Activated T-cell treated with anti-CD3 and anti-CD28 coated beads, Interleukin-2, amount 50 U/mL, for 1 hour (primary cell): ENCODE results near the gene ZMYM5.
"Not testable (repeated sequence)": the region's sequence is repeated elsewhere in the genome, so short reads cannot be mapped to it uniquely, and the experiment has no call there.

Experiments
- DNase-seq: peaks from one replicate; pipeline ENCODE4 v3.0.0-alpha.2; 2020

The ZMYM5 gene

DNA sequence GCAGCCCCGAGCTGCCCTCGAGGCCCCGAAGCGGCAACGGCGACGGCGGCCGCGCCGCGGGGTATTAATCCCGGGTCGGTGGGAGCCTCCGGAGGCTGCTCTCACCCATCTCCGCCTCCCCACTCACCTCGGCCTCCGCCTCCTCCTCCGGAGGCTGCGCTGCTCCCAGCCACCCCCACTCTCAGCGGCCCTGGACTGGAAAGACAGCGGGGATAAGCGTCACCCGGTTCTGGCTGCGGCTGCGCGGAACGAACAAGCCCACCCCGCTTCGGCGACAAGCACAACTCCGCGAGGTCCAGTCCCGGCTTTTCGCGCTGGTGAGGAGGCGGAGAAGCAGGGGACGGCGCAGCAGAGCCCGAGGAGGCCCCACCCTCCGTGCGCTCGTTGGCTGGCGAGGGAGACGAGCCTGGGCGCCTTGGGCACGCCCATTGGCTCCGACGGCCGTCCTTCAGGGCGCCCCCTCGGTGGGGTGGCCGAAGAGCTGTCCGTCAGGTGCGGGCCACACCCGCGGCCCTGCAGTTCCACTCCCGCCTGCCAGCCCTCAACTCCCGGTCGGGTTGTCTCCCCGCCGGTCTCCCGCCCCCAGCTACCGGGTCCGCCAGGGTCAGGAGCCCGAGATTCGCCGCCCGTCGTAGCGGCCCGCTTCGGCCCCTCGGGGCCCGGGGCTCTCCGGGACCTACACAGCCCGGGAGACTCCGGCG lies at the start of gene ZMYM5:
TSS of gene ZMYM5 (minus strand) at position 327 of the 701 bp plus-strand sequence. CDS start 11,469 bp downstream, outside the sequence.
- peak; percentile 93 for DNase-seq

DNA sequence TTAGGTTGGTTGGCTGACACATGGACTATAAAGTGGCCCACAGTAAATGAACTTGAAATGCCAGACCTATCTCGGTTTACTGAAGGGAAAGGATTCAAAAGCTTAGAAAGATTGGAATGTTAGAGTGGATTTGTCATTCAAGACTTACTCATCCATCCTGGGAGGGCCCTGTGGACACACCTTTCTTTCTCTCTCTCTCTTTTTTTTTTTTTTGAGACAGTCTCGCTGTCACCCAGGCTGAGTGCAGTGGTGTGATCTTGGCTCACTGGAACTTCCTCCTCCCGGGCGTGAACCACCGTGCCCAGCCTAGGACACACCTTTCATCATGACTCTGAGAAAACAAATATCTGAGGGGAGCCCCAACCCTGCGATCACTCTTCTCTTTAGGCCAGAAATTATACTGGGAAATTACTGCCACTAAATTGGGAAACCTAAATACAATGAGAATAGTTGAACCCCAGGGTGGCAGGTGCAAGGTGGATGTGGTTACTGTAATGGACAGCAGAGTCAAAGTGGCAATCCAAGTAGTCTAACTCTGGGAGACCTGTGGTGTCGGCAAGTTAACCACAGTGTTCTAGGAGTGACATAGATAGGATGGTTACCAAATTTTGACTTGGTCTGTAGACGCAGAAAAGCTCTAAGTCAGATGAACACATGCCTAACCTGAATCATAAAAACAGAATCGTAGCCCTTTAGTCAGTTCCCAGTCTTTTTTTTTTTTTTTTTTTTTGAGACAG lies 47.1 kb upstream of the ZMYM5 start:
- DNase-seq: no peak

DNA sequence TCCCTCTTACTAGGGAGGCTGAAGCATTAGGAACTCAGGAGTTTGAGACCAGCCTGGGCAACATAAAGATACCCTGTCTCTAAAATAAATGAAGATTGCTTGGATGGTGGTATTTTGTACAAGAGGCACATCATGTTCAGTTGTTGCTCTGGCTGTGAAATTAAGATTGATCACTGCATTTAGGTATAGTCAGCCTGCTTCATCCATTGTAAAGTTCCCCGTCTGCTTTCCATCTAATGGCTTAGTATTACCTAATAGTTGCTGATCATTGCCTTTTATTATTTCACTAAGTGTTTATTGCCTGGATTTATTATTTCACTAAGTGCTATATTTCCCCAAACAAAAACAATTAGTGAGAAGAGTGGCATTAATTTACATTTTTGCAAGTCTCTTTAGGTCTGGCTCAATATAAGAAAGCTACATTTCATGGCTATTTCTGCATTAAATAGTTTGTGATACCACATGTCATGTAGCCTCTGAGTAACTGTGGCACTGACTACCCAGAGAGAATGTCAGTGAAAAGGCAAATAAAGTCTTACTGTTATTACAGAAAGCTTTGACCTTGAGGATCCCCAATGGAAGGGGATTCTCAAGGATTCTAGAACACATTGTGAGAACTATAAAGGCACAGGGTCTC lies 45.0 kb upstream of the ZMYM5 start:
- DNase-seq: no peak

DNA sequence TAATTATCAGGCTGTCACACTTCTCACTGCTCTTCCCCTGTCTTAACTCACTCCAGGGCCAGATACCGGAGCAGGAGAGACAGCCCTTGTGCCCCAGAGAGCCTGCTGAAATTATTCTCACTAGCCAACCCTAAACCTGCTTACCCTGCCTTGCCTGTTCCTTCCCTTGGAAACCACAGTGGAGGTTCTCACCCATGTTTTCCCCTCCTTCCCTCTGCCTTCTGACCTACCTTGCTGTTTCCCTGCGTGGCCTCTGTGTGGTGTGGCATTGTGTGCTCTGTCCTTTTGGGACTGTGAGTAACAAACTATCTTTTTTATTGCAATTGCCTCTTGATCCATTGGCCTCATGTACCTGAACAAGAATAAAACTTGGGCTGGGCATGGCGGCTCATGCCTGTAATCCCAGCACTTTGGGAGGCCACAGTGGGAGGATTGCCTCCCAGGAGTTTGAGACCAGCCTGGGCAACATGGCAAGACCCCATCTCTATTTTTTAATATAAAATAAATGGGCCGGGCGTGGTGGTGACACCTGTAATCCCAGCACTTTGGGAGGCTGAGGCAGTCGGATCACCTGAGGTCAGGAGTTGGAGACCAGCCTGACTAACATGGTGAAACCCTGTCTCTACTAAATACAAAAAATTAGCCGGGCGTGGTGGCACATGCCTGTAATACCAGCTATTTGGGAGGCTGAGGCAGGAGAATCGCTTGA lies 42.2 kb upstream of the ZMYM5 start:
- DNase-seq: not testable (repeated sequence)

DNA sequence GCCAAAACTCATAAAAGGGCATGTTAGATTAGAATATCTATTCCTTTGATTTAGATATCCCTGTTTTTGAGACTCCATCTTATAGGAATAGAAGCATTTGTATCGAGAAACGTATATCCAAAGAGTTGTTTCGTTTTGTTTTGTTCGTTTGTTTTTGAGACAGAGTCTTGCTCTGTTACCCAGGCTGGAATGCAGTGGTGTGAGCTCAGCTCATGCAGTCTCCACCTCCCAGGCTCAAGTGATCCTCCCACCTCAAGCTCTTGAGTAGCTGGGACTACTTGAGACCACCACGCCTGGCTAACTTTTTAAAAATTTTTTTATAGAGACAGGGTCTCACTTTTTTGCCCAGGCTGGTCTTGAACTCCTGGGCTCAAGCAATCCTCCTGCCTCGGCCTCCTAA lies 26.6 kb upstream of the ZMYM5 start:
- no peak for DNase-seq

DNA sequence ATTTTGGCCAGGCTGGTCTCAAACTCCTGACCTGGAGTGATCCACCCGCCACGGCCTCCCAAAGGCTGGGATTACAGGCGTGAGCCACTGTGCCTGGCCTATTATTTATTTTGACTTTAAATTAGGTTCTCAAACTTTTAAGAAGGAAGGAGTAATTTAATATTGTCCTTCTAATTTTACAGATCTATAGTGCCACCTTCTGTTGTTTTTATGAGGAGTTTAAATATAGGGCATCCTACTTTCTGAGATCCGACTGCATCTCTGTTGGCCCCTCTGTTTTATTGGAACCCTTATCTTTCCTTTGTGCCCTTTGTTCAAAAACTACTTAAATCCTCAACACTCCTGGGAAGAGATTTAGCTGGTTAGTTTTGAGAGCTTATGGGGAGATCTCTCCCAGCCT lies 25.4 kb upstream of the ZMYM5 start:
- DNase-seq: no peak

DNA sequence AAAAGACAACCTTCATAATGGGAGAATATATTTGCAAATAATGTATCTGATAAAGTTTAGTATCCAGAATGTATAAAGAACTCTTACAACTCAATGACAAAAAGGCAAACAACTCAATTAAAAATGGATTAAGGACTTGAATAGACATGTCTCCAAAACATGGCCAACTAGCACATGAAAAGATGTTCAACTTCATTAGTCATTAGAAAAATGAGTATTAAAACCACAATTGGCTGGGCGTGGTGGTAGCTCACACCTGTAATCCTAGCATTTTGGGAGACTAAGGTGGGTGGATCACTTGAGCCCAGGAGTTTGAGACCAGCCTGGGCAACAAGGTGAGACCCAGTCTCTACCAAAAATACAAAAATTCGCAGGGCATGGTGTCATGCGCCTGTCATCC lies 18.8 kb upstream of the ZMYM5 start:
- DNase-seq: no peak

DNA sequence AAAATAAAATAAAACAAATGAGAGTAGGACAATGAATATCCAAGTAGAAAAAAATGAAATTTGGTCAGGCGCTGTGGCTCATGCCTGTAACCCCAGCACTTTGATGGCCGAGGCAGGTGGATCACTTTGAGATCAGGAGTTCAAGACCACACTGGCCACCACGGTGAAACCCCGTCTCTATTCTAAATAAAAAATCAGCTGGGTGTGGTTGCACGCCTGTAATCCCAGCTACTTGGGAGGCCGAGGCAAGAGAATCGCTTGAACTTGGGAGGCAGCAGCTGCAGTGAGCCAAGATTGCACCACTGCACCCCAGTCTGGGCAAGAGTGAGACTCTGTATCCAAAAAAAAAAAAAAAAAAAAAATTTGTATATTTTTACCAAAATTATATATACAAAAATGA lies 18.2 kb upstream of the ZMYM5 start:
- no peak for DNase-seq

DNA sequence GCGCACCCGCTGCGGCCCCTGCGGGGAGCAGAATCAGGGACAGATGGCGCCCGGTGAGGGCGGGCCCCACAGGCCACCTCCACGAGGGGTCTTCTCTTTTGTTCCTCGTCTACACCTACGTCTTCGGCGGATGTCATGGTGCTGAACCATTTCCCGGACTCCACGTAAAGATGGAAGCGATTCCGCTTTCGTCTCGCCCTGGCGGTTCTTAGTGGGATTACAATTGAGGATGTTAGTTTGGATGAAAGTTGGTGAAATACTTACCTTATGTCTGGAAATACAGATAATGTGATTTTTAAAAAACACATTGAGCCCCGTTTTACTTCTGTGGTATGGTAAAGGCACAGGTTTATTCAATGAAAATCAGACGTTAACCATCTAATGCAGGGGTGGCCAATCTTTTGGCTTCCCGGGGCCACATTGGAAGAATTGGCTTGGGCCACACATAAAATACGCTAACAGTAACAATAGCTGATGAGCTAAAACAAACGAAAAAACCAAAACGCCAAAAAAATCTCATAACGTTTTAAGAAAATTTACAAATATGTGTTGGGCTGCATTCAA lies 1.4 kb upstream of the ZMYM5 start:
- DNase-seq: no peak

DNA sequence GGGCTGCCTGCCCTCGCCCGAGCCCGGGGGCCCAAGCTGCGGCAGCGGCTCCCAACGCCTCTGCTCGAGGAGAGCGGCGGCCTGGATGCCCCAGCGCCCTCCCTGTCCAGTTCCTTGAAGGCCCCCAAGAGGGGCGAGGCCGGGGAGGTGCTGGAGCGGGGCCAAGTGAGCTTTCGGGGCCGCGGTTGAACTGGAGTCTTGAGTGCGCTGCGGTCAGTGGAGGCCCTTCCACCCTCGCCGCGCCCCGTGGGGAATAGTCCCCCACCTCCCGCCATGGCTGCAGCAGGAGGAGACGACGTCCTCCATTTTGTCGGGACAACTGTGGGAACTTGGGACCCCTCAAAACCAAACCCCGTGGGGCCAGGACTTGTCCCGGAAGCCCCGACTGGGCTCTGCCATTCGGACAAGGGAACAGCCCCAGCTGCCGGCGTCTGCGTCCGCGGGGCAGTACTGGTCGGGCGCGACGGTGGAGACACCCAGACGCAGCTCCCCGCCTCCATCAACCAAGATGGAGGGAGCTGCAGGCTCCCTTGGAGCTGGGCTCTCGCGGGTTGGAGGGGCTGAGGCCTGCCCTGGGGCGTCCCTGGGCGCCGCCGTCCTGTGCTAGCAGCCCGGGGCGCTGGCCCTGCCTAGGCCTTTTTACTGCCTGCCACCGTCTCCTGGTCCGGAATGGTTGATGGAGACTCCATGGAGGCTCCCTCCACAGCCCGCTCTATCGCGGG lies 736 bp upstream of the ZMYM5 start:
- peak; percentile 81 for DNase-seq

DNA sequence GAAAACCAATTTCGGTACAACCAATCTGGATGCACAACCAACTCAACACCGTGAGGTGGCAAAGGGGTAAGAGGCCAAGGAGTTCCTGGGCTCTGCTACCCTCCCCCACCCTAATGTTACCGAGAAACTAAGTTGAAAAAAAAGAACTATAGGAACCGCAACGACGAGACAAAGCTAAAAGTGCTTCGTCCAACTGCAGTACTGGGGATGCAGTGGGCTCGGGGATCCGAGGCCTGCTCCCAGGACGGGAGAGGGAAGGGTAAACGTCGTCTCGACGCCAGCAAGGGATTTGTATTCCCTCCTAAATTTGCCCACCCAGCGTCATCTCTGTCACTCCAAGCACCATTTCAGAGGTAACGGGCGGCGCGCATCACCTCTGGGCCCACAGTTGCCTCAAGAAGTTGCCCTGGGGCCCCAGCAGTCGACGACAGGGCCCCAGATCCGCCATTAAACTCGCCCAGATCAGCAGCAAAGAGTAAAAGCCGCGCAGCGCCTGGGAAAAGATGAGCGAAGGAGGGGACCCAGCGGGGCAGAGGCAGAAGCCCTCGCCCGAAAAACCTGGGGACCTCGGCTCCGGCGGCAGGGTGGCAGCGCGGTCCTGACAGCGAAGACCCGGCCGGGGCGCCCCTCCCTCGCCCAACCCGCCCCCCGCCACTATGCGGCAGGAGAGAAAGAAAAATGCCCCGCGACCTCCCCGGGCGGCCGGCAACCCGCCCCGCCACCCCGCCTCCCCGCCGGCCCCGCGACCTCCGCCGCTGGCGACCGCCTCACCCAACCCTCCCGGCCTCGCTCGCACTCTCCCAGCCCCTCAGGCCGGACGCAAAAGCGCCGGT lies 752 bp downstream of the ZMYM5 start:
- peak; percentile 62 for DNase-seq

DNA sequence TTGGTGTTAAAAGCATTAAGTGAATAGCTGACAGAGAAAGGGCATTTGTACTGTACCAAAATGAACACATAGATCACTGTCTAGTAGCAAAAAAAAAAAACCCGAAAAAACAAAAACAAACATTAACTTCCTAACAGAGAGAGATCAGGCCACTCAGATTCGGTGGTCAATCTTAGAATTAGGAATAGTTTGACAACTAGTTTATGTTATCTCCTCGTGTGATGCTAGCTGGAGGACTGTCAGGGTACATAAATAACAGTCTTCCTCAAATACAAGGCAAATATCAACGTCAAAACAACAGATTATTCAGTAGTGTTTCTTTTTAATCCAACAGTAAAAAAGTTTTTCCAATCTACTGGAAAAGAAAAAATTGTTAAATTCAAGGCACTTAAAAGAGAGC lies 1.7 kb downstream of the ZMYM5 start:
- DNase-seq: no peak

DNA sequence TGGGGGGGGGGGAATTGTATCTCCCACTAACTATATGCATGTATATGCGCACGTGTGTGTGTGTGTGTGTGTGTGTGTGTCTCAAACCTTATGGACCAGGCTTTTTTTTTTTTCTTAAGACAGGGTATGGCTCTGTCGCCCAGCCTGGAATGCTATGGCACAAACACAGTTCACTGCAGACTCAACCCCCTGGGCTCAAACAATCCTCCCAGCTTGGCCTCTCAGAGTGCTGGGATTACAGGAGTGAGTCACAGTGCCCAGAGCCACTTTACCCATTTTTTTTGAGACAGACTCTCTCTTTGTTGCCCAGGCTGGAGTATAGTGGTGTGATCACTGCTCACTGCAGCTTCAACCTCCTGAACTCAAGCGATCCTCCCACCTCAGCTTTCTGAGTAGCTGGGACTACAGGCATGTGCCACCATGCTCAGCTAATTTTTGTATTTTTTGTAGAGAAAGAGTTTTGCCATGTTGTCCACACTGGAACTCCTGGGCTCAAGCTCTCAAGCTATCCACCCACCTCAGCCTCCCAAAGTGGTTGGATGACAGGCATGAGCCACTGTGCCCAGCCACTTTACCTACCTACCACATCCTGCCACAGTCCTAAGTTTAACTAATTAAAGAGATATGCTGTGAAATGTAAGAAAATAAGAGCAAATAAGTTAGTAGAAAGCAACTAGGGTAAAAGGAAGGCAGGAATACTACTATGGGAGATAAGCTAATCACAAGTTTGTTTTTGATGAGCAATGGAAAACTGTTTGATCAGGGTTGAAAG lies 2.4 kb downstream of the ZMYM5 start:
- no peak for DNase-seq

DNA sequence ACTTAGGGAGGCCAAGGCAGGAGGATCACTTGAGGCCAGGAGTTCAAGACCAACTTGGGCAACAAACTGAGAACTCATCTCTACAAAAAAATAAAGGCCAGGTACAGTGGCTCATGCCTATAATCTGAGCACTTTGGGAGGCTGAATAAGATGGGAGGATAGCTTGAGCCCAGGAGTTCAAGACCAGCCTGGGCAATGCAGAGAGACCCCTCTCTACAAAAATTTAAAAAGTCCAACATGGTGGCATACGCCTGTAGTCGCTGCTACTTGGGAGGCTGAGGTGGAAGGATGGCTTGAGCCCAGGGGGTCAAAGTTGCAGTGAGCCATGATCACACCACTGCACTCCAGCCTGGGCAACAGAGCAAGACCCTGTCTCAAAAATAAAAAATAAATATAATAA lies 5.8 kb downstream of the ZMYM5 start:
- not testable (repeated sequence) for DNase-seq

DNA sequence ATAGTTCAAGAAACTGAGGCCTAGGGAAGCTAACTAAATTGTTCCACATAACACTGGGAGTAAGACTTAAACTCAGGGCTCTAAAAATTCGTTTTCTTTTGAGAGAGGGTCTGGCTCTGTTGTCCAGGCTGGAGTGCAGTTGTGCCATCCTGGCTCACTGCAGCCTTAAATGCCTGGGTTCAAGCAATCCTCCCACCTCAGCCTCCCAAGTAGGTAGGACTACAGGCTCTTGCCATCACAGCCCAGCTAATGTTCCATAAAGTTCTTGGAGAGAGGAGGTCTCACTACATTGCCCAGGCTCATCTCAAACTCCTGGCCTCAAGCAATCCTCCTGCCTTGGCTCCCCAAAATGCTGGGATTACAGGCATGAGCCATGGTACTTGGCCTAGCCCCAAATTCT lies 10.7 kb downstream of the ZMYM5 start:
- no peak for DNase-seq

DNA sequence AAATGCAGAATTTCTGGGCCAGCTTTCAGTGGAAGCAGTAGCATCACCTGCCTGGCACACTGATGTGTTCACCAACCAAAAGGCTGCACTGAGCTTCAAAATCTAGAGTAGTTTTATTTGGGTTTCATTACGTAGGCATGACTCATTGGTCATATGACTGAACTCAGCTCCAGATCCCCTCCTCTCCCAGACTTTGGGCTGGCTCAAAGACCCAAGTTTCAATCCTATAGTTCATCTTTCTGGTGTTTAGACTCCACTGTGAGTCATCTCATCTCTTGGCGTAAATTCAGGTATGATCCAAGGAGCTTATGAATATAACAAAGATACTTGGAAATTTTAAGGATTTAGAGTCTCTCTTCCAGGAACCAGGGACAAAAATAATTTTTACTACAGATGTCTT lies 17.7 kb downstream of the ZMYM5 start:
- no peak for DNase-seq

DNA sequence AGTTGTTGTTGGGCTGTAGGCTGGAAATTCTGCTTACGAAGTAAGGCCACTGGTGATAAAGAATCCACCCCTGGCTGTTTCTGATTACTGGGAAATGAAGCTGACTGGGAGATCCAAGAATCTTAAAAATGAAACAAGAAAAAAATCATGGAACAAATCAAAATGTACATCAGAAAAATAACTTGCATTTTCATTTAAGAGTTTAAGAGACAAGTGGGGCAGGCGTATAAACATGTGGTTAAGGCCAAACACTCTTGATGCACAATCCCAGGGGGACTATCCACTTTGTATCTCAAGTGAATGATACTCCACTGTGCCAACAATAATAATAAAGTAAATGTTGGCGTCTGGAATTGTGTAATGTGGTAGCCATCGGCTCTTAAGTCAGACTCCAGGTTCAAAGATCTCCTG lies 24.6 kb downstream of the ZMYM5 start:
- no peak for DNase-seq

DNA sequence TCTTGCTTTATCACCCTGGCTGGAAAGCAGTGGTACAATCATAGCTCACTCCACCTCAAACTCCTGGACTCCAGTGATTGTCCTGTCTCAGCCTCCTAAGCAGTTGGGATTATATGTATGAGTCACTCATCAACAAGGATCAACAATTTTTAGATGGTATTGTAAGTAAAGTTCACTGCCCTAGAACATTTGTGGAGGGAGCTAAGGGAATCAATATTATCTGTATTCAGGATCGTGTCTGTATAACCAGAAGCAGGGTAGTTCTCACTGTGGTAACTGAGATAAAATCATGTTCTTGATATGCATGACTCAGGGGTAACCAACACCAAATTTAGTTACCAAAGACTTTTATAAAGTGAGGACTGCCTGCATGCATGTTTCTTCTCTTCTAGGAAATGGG lies 27.0 kb downstream of the ZMYM5 start:
- DNase-seq: no peak

DNA sequence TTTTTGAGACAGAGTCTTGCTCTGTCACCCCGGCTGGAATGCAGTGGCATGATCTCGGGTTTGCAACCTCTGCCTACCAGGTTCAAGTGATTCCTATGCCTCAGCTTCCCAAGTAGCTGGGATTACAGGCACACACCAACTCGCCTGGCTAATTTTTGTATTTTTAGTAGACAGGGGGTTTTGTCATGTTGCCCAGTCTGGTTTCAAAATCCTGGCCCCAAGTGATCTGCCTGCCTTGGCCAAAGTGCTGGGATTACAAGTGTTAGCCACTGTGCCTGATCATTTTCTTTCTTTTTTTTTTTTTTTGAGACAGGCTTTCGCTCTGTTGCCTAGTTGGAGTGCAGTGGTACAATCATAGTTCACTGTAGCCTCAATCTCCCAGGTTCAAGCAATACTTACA lies 28.7 kb downstream of the ZMYM5 start:
- DNase-seq: no peak

DNA sequence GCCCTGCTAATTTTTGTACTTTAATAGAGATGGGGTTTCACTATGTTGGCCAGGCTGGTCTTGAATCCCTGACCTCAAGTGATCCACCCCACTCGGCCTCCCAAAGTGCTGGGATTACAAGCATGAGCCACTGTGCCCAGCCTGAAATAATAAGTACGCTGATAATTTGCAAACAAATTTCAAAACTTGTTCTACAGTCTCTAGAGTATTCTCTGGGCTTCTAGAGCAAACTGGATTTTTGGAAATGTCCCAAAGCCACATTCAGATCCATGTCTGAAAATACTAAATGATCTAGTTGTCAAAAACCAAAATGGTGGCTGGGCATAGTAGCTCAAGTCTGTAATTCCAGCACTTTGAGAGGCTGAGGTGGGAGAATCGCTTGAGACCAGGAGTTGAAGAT lies 40.8 kb downstream of the ZMYM5 start:
- DNase-seq: no peak
